PC-3 (cell line): ENCODE measurements around the gene C1QC. TPM values are rescaled to one million over a fixed set of nuclear protein-coding genes. Genes with fewer than 3 reads are reported as not detected.
A peak's percentile ranks its signal among the peaks of the same experiment; 100 is the strongest.

ENCODE experiments used
- ATAC-seq: fragments of 200-7000 bp; cut with Tn5 transposase; 2 replicates; pipeline ENCODE4 v1.9.1; 2020; ENCODE audit warnings: mild to moderate bottlenecking, moderate library complexity
- BruUV-seq: library from RNA; stranded (reverse); fragments of 400-500 nt; replicated peaks from 2 replicates; lab custom pipeline; 2021; lab: Mats Ljungman, UMichigan
- CTCF ChIA-PET: fragments of 300-600 bp; sonication (Branson Sonifier 250); formaldehyde crosslinking; loops from one replicate; lab custom pipeline; 2022; ENCODE audit warnings: antibody characterized with exemption; lab: Charles Lee
- POLR2A ChIA-PET: fragments of 300-600 bp; sonication (Branson Sonifier 250); formaldehyde crosslinking; loops from one replicate; lab custom pipeline; 2022; ENCODE audit warnings: antibody characterized with exemption; ENCODE audit not compliant: unreplicated experiment; lab: Charles Lee
- DNase-seq: peaks from one replicate; pipeline ENCODE4 v3.0.0-alpha.2; 2015
- H2AFZ ChIP-seq: fragments of 300-600 bp; sonication (generic); 2 replicates; pipeline ENCODE4 v1.6.0; 2016; ENCODE audit warnings: antibody characterized with exemption, low read length
- H3F3A ChIP-seq: fragments of 300-600 bp; sonication (generic); one replicate; pipeline ENCODE4 v1.6.0; 2017; ENCODE audit warnings: antibody characterized with exemption, low read length, control low read depth, mild to moderate bottlenecking; ENCODE audit not compliant: unreplicated experiment
- H3K27ac ChIP-seq: fragments of 300-600 bp; sonication (generic); 2 replicates; pipeline ENCODE4 v1.5.1; 2016; ENCODE audit warnings: mild to moderate bottlenecking, low read length
- H3K27me3 ChIP-seq: fragments of 300-600 bp; sonication (generic); 2 replicates; pipeline ENCODE4 v1.6.1; 2016; ENCODE audit warnings: low read length, mixed read lengths
- H3K36me3 ChIP-seq: fragments of 300-600 bp; sonication (generic); 2 replicates; pipeline ENCODE4 v1.6.1; 2016; ENCODE audit warnings: low read depth, mixed run types, low read length, mixed read lengths
- H3K4me1 ChIP-seq: fragments of 300-600 bp; sonication (generic); 2 replicates; pipeline ENCODE4 v1.5.1; 2016; ENCODE audit warnings: low read length; ENCODE audit not compliant: insufficient read depth
- H3K4me2 ChIP-seq: fragments of 300-600 bp; sonication (generic); 2 replicates; pipeline ENCODE4 v1.6.0; 2016; ENCODE audit warnings: low read length
- H3K4me3 ChIP-seq: fragments of 300-600 bp; sonication (generic); 2 replicates; pipeline ENCODE4 v1.5.1; 2016; ENCODE audit warnings: mild to moderate bottlenecking, low read length, mixed read lengths
- H3K79me2 ChIP-seq: fragments of 300-600 bp; sonication (generic); 2 replicates; pipeline ENCODE4 v1.6.1; 2017; ENCODE audit warnings: low read length, mixed read lengths
- H3K9ac ChIP-seq: fragments of 300-600 bp; sonication (generic); 2 replicates; pipeline ENCODE4 v1.6.0; 2016; ENCODE audit warnings: mild to moderate bottlenecking, low read length
- H3K9me2 ChIP-seq: fragments of 300-600 bp; sonication (generic); replicated peaks from 2 replicates; pipeline ENCODE4 v1.6.1; 2016; ENCODE audit warnings: mixed run types, low read length, mixed read lengths
- H3K9me3 ChIP-seq: fragments of 300-600 bp; sonication (generic); 2 replicates; pipeline ENCODE4 v1.6.1; 2016; ENCODE audit warnings: low read length, mixed read lengths
- H4K20me1 ChIP-seq: fragments of 300-600 bp; sonication (generic); 2 replicates; pipeline ENCODE4 v1.6.1; 2016; ENCODE audit warnings: low read length, mixed read lengths
- CTCF ChIP-seq: fragments of 300-600 bp; sonication (generic); conservative IDR thresholded peaks from 2 replicates; pipeline ENCODE4 v1.5.1; 2017; ENCODE audit warnings: antibody characterized with exemption, low read depth, mild to moderate bottlenecking, low read length
- EZH2 ChIP-seq: fragments of 300-600 bp; sonication (generic); IDR thresholded peaks from one replicate; pipeline ENCODE4 v1.6.1; 2017; ENCODE audit warnings: antibody characterized with exemption, mild to moderate bottlenecking, low read length; ENCODE audit not compliant: unreplicated experiment
- EZH2phosphoT487 ChIP-seq: fragments of 300-600 bp; sonication (generic); IDR thresholded peaks from 2 replicates; pipeline ENCODE4 v1.6.1; 2018; ENCODE audit warnings: mild to moderate bottlenecking, antibody characterized with exemption, low read length, borderline replicate concordance
- intact Hi-C: fragments of 100-400 bp; cut with micrococcal nuclease; formaldehyde crosslinking; loops from 2 replicates; pipeline ENCODE4 v1.9.0; 2023
- total RNA-seq: library from RNA; depleted of rRNA; stranded (reverse); fragments of >200 nt; gene quantifications from 2 replicates; pipeline ENCODE4 v1.2.3, GENCODE V29; 2014

Gene C1QC
- total RNA-seq, 1 experiment from 2014 or later = not detected

DNA sequence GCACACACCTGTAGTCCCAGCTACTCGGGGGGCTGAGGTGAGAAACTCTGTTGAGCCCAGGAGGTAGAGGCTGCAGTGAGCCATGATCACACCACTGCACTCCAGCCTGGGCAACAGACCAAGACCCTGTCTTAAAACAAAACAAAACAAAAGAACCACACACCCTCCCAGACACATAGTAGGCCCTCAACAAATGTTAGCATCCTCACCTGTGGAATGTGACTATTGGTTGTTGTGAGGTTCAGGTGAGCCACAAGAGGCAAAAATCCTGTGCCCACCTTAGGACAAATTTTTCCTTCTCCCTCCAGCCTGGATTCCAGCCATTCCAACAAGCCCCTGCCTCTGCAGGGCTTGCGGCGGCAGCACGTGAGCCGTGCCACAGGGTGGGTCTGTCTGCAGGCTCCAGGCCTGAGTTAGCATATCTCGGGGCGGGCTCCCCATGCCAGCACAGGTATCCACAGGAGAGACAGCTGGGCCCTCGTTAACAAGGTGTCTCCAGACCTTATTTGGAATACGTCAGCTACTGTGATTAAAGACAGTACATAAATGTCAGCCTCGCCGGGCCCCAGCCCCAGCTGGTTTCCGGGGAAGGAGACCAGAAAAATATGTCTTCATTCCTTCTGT is 27.0 kb downstream of the C1QC start:
- Histone ChIP-seq H3F3A (no peaks in the 10 kb centered on the region), H4K20me1 (no peaks in the 10 kb centered on the region), H3K4me2 (no peak overlapping the region), H3K27ac (no peak overlapping the region), H3K9ac (no peak overlapping the region), H2AFZ (no peak overlapping the region), H3K79me2 (no peaks in the 10 kb centered on the region), H3K9me2 (no peaks in the 10 kb centered on the region), H3K27me3 (peaks cover 16% of the 10 kb centered on the region), H3K36me3 (no peaks in the 10 kb centered on the region), H3K4me3 (no peak overlapping the region), H3K4me1 (no peaks in the 10 kb centered on the region), H3K9me3 (no peaks in the 10 kb centered on the region)
- BruUV-seq = no TSS peak
- CTCF ChIA-PET = no interaction called here
- DNase-seq (no peak), ATAC-seq (no peak)
- TF ChIP-seq CTCF (no peak), EZH2phosphoT487 (no peak), EZH2 (no peak)
- intact Hi-C loops = no loop called here
- POLR2A ChIA-PET = no interaction called here

GRCh38 chr1:22671999-22672398 is 28.6 kb downstream of the C1QC start:
- ChIA-PET CTCF (no interaction called here), POLR2A (no interaction called here)
- Histone ChIP-seq H3K4me2 (no peak overlapping the region), H3K4me3 (no peak overlapping the region), H3K9me2 (no peaks in the 10 kb centered on the region), H4K20me1 (no peaks in the 10 kb centered on the region), H3K27ac (no peak overlapping the region), H3K9me3 (no peaks in the 10 kb centered on the region), H3K27me3 (peaks cover 16% of the 10 kb centered on the region), H3K36me3 (no peaks in the 10 kb centered on the region), H3F3A (no peaks in the 10 kb centered on the region), H3K9ac (no peak overlapping the region), H3K79me2 (no peaks in the 10 kb centered on the region), H2AFZ (no peak overlapping the region), H3K4me1 (no peaks in the 10 kb centered on the region)
- no peak for ATAC-seq
- no peak for TF ChIP-seq EZH2phosphoT487
- TF ChIP-seq CTCF = no peak
- TF ChIP-seq EZH2 = no peak
- no peak for DNase-seq
- BruUV-seq = no TSS peak
- intact Hi-C loops = no loop called here

GRCh38 chr1:22673486-22674409 is 30.3 kb downstream of the C1QC start:
- no peak overlapping the region for H3K4me2 ChIP-seq
- no peak overlapping the region for H3K4me3 ChIP-seq
- DNase-seq (peak; percentile 74), ATAC-seq (peak; percentile 76)
- H3K79me2 ChIP-seq = no peaks in the 10 kb centered on the region
- no peak overlapping the region for H3K9ac ChIP-seq
- no peak for TF ChIP-seq EZH2phosphoT487
- TF ChIP-seq CTCF = peak; percentile 88
- no peak for TF ChIP-seq EZH2
- H3K9me3 ChIP-seq = no peaks in the 10 kb centered on the region
- H4K20me1 ChIP-seq = no peaks in the 10 kb centered on the region
- no peaks in the 10 kb centered on the region for H3K4me1 ChIP-seq
- H3K27ac ChIP-seq = no peak overlapping the region
- H3F3A ChIP-seq = no peaks in the 10 kb centered on the region
- CTCF ChIA-PET = interaction anchor here (0.6 kb wide), 1 partner anchor 258 kb away, joined by 20 read pairs; no protein-coding TSS in a partner anchor
- no peaks in the 10 kb centered on the region for H3K36me3 ChIP-seq
- intact Hi-C loops = loop anchor here (1.0 kb wide), 2 partner anchors 31 to 257 kb away; no protein-coding TSS in a partner anchor
- POLR2A ChIA-PET = no interaction called here
- H2AFZ ChIP-seq = no peak overlapping the region
- no TSS peak for BruUV-seq
- no peaks in the 10 kb centered on the region for H3K27me3 ChIP-seq
- H3K9me2 ChIP-seq = no peaks in the 10 kb centered on the region
